Heart right ventricle (tissue), 16 donors: ENCODE measurements around the gene PRELP. TPM values are rescaled to one million over a fixed set of nuclear protein-coding genes. Genes with fewer than 3 reads are reported as not detected.

Experiments
- ATAC-seq, 8 donors: fragments of 200-7000 bp; cut with Tn5 transposase; one replicate each; pipeline ENCODE4 v1.9.1; 2020; ENCODE audit warnings: mild to moderate bottlenecking in 8 of 8, moderate library complexity in 8 of 8, moderate number of reproducible peaks in 1 of 8
- DNase-seq, 2 donors: peaks; one replicate each; pipeline ENCODE4 v3.0.0-alpha.2; 2020
- H3K27ac ChIP-seq, 10 donors: fragments of 200-600 bp; sonication (generic) in 2 of 10; one replicate each; pipeline versions ENCODE4 v1.5.0 to v1.8.0; 2020 to 2022; ENCODE audit warnings: mild to moderate bottlenecking in 3 of 10
- H3K27me3 ChIP-seq, 7 donors: fragments of 200-600 bp; one replicate each; pipeline ENCODE4 v1.8.0; 2021 to 2022; ENCODE audit warnings: mild to moderate bottlenecking in 2 of 7
- H3K36me3 ChIP-seq, 9 donors: fragments of 200-600 bp; sonication (generic) in 1 of 9; one replicate each; pipeline versions ENCODE4 v1.5.0 to v1.8.0; 2020 to 2022; ENCODE audit warnings: mild to moderate bottlenecking in 2 of 9
- H3K4me1 ChIP-seq, 9 donors: fragments of 200-600 bp; sonication (generic) in 1 of 9; one replicate each; pipeline versions ENCODE4 v1.5.0 to v1.8.0; 2020 to 2022; ENCODE audit warnings: mild to moderate bottlenecking in 4 of 9
- H3K4me3 ChIP-seq, 10 donors: fragments of 200-600 bp; sonication (generic) in 2 of 10; one replicate each; pipeline versions ENCODE4 v1.5.0 to v1.8.0; 2020 to 2022; ENCODE audit warnings: mild to moderate bottlenecking in 7 of 10, moderate library complexity in 2 of 10
- H3K9me3 ChIP-seq, 11 donors: fragments of 200-600 bp in 10 of 11; sonication (generic) in 2 of 11; one replicate each; pipeline versions ENCODE4 v1.5.0 to v1.8.0; 2013 to 2022; ENCODE audit warnings: mild to moderate bottlenecking in 2 of 11, control low read depth in 1 of 11, moderate library complexity in 1 of 11
- WGBS, 2 donors: extraction: QIAGEN DNeasy Blood & Tissue Kit; methylation state at CpG; one replicate each; pipeline ENCODE4 v1.1.7; 2013; ENCODE audit warnings: inconsistent platforms in 1 of 2; 5-methylcytosine and 5-hydroxymethylcytosine counted together
- intact Hi-C, 10 donors: fragments of 100-400 bp; cut with DNase I; formaldehyde crosslinking; loops; one replicate each; pipeline versions ENCODE4 v1.11.1 to v1.14.2; 2022
- polyA plus RNA-seq, 2 donors: library from polyadenylated mRNA; stranded (reverse); fragments of 200-250 nt; gene quantifications; one replicate each; pipeline ENCODE4 v1.2.3, GENCODE V29; 2013
- total RNA-seq, 10 donors: library from RNA; stranded (reverse); fragmentation: NEBNext Ultra II Directional in 3 of 10; extraction: Animal tissue kit (Norgen Biotek cat#: 25700) in 3 of 10; gene quantifications; one replicate each; pipeline versions ENCODE4 v1.2.1 to v1.2.4, GENCODE V29; 2021 to 2023
- TF ChIP-seq, protein P1 (sequence below), 9 donors: fragments of 200-600 bp; sonication (generic) in 2 of 9; IDR thresholded peaks; one replicate each; pipeline versions ENCODE4 v1.5.0 to v1.8.0; 2021 to 2022; ENCODE audit warnings: antibody characterized with exemption in 9 of 9, mild to moderate bottlenecking in 5 of 9, moderate library complexity in 1 of 9
- donor health status: Arrhythmogenic right ventricular cardiomyopathy.
- donor health status: ischemic (EF 13 %, LVEDD 7.1; RV severe dilation, severe dysfunction).
- donor health status: healthy with polysubstance abuse.
- donor health status: DM: no; HTN: yes; CAD: no.
- donor health status: DM: no; HTN: no; CAD: no.
- donor health status: ischemic (EF 25% LVEDD 6.9; RV normal size, moderate dysfunction).
- donor health status: ischemic (EF 25% LVEDD 5.7; RV mildly dilated, moderate dysfunction).
- donor health status: healthy.
- donor health status: DM: yes; HTN: yes; CAD: no.
- donor health status: Ischemic cardiomyopathy.
- donor health status: ischemic (EF 35%, LVEDD 5.7; RV mildly dilated, moderate dysfunction).
- donor health status: nonischemic (EF 11% LVEDD 7.7; RV severe dilation, severe dysfunction).
- donor health status: DM: yes; HTN: yes; CAD: no.
- donor health status: PGD.
- donor health status: ischemic (EF 29% LVEDD 5.4; RV normal size, mild dysfunction).
- donor health status: nonischemic (EF 23%, LVEDD 6.1; RV moderate dilation, normal function).

PRELP gene
- total and polyA plus RNA-seq, 12 donors, result 3.3 to 37.1 (median 14.9) TPM

DNA sequence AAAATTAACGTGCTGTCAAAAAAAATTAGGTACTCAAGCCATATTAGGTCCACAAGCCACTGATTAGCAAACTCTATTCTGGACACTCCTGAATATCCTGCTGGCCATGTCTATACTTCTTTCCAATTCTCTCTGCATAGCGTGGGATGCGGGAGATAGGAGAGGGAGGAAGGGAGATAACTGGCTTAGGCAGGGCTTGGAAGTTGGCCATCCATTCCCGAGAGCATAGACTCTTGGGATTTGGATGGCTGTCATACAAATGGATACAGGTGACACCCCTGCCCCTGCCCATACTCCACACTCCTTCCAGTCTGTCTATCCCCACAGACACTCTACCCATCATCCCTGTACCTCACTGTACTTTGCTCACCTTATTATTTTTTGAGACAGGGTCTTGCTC lies 2.3 kb upstream of the PRELP start:
- peaks cover 0 to 15% (median 0%) of the 10 kb centered on the region in 7 donors for H3K27me3 ChIP-seq
- peak in 1 of 8 donors; percentile 42 for ATAC-seq
- H3K4me3 ChIP-seq, result no peak overlapping the region
- peaks cover 0 to 38% (median 0%) of the 10 kb centered on the region in 9 donors for H3K4me1 ChIP-seq
- H3K27ac ChIP-seq, result peak overlapping the region in 5 of 10 donors; percentile 53 to 83 (median 70)
- no peaks in the 10 kb centered on the region for H3K9me3 ChIP-seq
- 35 to 45% methylated on average over 4 of the region's 4 CpGs for WGBS, 2 donors
- DNase-seq, result no peak
- TF ChIP-seq, protein P1, sequence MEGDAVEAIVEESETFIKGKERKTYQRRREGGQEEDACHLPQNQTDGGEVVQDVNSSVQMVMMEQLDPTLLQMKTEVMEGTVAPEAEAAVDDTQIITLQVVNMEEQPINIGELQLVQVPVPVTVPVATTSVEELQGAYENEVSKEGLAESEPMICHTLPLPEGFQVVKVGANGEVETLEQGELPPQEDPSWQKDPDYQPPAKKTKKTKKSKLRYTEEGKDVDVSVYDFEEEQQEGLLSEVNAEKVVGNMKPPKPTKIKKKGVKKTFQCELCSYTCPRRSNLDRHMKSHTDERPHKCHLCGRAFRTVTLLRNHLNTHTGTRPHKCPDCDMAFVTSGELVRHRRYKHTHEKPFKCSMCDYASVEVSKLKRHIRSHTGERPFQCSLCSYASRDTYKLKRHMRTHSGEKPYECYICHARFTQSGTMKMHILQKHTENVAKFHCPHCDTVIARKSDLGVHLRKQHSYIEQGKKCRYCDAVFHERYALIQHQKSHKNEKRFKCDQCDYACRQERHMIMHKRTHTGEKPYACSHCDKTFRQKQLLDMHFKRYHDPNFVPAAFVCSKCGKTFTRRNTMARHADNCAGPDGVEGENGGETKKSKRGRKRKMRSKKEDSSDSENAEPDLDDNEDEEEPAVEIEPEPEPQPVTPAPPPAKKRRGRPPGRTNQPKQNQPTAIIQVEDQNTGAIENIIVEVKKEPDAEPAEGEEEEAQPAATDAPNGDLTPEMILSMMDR (IDR thresholded peaks at IDR 0.05), result no peak
- no peaks in the 10 kb centered on the region for H3K36me3 ChIP-seq
- intact Hi-C loops, result no loop called here

DNA sequence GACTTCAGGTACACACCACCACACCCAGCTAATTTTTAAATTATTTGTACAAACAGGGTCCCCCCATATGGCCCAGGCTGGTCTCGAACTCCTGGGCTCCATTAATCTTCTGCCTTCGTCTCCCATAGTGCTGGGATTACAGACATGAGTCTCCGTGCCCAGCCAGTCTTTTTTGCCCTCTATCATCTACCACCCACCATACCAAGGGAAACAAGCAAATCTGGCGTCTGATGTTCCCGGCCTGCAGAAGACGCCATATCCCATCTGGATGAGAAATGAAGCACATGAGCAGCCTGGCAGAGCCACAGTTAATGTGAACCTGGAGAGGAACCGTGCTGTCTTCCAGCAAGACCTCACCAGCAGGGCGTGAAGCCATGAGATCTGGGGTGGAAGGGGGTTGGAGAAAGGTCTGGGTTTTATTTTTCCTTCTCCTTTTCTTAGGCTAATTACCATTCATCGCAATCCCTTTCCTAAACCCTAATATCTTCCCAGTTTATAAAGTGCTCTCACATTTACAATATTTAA lies 1.8 kb upstream of the PRELP start:
- intact Hi-C loops, result no loop called here
- no peak for ATAC-seq
- peak overlapping the region in 5 of 10 donors; percentile 53 to 83 (median 75) for H3K27ac ChIP-seq
- no peak overlapping the region for H3K4me3 ChIP-seq
- no peaks in the 10 kb centered on the region for H3K9me3 ChIP-seq
- H3K4me1 ChIP-seq, result peaks cover 0 to 37% (median 0%) of the 10 kb centered on the region in 9 donors
- H3K36me3 ChIP-seq, result no peaks in the 10 kb centered on the region
- H3K27me3 ChIP-seq, result peaks cover 0 to 15% (median 0%) of the 10 kb centered on the region in 7 donors
- TF ChIP-seq, protein P1 (IDR thresholded peaks at IDR 0.05), result no peak
- DNase-seq, result no peak
- 82 to 88% methylated on average over 9 of the region's 9 CpGs for WGBS, 2 donors

DNA sequence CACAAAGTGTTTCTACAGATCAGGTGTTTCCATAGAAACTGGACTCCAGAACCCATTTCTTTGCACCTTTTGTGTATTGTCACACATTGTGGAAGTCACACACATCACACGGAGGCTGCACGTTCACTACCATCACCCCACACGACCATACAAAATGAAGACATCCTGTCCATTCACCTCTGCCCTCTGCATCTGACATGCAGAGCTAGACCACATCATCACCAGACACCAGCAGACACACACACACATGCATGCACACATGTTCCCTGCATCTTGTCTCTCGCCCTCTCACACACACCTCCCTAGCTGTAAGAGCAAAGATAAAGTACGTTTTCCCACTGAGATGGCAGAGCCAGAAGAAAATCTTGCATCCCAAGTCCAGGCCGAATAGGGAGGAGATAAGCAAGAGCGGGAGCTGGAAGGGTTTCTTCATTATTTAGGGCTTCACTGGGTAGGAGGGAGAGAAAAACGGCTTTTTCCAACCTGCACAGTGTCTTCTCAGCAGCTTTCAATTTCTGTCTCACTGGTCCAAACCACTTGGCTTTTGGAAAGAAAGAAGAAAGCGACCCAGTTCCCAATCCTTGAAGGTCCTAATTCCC lies 709 bp downstream of the PRELP start:
- Histone ChIP-seq H3K4me1 (peaks cover 3 to 62% (median 16%) of the 10 kb centered on the region in 9 donors), H3K4me3 (peak overlapping the region in 9 of 10 donors; percentile 26 to 60 (median 47))
- ATAC-seq, result no peak

DNA sequence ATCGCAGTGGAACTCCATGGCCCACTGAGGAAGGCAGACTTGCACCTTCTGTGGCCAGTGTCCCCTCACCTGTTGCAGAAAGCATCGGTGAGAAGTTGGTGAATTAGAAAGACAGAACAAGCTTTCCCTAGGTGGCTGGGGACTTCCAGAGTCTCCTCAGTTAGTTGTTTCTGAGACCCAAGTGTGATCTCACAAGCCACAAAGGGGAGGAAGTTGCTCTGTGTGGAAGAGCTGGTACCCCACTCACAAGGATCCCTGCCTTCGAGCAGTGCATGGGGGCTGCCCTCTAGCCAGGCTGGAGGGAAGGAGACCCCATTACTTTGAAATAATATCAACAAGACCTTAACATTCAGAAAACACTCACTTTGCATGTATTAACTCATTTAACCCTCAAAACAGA lies 2.1 kb downstream of the PRELP start:
- peak overlapping the region in 8 of 10 donors; percentile 52 to 82 (median 68) for H3K27ac ChIP-seq
- ATAC-seq (no peak), DNase-seq (no peak)
- no peaks in the 10 kb centered on the region for H3K9me3 ChIP-seq
- H3K4me1 ChIP-seq, result peaks cover 7 to 65% (median 22%) of the 10 kb centered on the region in 9 donors
- WGBS, 2 donors, result 84 to 89% methylated on average over 3 of the region's 3 CpGs
- peak overlapping the region in 9 of 10 donors; percentile 10 to 60 (median 47) for H3K4me3 ChIP-seq
- intact Hi-C loops, result loop anchor here in 1 of 10 donors (5.0 kb wide), 1 partner anchor 35 kb away; no protein-coding TSS in a partner anchor
- TF ChIP-seq, protein P1 (IDR thresholded peaks at IDR 0.05), result no peak
- H3K36me3 ChIP-seq, result peaks cover 0 to under 1% (median 0%) of the 10 kb centered on the region in 9 donors
- H3K27me3 ChIP-seq, result peaks cover 0 to 15% (median 0%) of the 10 kb centered on the region in 7 donors

More for the DNA sequence above, 709 bp downstream of the PRELP start:
- peak overlapping the region; percentile 34 to 82 (median 68) for H3K27ac ChIP-seq
- WGBS, 2 donors, result 60 to 62% methylated on average over 9 of the region's 9 CpGs
- TF ChIP-seq, protein P1 (IDR thresholded peaks at IDR 0.05), result no peak
- intact Hi-C loops, result loop anchor here in 1 of 10 donors (5.0 kb wide), 1 partner anchor 34 kb away; no protein-coding TSS in a partner anchor
- no peaks in the 10 kb centered on the region for H3K9me3 ChIP-seq
- no peaks in the 10 kb centered on the region for H3K36me3 ChIP-seq
- DNase-seq, result no peak
- H3K27me3 ChIP-seq, result peaks cover 0 to 15% (median 0%) of the 10 kb centered on the region in 7 donors
